Hematopoietic multipotent progenitor cell treated with erythropoietin and hydrocortisone succinate and interleukin-3 and kit ligand, for 8 days (in vitro differentiated cells): ENCODE data around the gene ASCC3.
"Not testable (repeated sequence)": the region's sequence is repeated elsewhere in the genome, so short reads cannot be mapped to it uniquely, and the experiment has no call there.

Source experiments
- DNase-seq: peaks from one replicate; pipeline ENCODE4 v3.0.0-alpha.2; 2015

Gene ASCC3

GRCh38 chr6:100801036-100801435 lies 80.1 kb downstream of the ASCC3 start:
- no peak for DNase-seq

GRCh38 chr6:100796049-100796823 lies 84.9 kb downstream of the ASCC3 start:
- peak; percentile 23 for DNase-seq

- no peak for DNase-seq
Observed at GRCh38 chr6:100790084-100790483, 91.0 kb downstream of the ASCC3 start.

- no peak for DNase-seq
Observed at GRCh38 chr6:100785982-100786381, 95.1 kb downstream of the ASCC3 start.

DNA sequence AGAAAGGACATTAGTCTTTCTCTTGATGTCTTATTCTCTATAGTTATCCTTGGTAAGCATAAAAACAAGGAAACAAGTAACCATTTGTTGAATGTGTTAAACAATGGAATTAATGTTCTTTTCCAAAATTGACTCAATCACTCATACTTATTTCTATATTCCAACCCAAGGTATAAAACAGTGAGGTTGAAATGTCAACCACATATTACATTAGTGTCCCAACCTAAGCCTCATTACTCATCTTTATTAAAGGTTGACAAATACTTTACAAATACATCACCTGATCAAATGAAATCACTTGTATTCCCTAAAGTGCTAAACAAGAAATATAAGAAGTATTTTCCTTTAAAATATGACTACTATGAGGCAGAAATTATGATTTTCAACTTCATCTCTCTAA lies 100.5 kb downstream of the ASCC3 start:
- no peak for DNase-seq

- DNase-seq = peak; percentile 19
Observed at GRCh38 chr6:100775667-100776066, 105.5 kb downstream of the ASCC3 start.

DNA sequence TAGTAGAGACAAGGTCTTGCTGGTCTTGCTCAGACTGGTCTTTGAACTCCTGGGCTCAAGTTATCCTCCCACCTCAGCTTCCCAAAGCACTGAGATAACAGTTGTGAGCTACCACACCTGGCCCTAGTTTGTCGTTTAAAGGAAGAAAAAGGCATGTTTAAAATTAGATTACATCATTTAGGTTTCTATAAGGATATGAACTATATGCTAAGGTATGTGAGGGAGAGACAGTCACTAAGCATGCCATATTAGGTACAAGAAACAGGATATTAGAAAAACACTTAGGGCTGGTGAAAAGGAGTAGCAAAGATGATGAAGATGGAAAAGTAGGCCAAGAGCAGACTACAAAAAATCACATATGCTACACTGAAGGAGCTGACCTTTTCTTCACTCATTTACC lies 106.4 kb downstream of the ASCC3 start:
- no peak for DNase-seq

DNA sequence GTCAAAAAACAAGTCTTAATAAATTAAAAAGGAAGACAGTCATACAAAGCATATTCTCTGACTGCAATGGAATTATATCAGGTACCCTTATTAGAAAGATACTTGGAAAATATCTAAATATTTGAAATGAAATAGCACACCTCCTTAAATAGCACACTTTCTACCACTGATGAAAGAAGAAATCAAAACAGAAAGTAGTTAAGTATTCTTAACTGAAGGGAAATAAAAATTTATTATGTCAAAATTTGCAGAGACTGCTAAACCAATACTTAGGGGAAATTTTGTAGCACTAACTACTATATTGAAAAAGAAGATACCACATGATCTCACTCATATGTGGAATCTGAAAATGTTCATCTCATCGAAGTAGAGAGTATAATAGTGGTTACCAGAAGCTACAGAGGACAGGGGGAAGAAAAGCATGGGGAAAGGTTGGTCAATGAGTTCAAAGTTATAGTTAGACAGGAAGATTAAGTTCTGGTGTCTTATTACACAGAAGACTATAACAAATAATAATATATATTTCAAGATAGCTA lies 112.2 kb downstream of the ASCC3 start:
- DNase-seq = no peak

DNA sequence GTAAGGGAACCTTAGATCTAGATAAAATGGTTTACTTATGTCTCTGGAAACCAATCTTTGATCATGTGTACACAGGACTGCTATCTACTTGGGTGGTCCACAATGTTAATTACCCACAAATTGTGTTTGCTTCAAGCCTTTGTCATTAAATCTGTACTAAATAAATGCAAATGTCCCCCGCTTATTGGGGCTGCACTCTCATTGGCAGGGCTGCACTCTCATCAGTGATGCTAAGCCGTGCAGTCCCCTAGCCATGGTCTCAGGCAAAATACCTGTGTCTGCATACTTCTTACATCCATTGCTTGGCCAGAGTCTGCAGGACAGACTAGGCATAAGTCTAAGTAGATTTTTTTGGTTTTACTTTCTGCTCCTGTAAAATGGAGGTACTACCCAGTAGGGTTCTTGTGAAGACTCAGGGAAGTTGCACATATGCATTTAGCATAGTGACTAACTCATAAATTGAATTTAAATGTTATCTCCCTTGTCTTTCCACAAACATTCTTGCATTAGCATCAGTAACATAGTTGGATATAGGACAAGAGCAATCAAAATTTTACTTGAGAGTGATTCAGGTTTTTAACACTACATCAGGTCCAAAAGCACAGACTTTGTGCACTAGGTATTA lies 117.4 kb downstream of the ASCC3 start:
- no peak for DNase-seq

DNA sequence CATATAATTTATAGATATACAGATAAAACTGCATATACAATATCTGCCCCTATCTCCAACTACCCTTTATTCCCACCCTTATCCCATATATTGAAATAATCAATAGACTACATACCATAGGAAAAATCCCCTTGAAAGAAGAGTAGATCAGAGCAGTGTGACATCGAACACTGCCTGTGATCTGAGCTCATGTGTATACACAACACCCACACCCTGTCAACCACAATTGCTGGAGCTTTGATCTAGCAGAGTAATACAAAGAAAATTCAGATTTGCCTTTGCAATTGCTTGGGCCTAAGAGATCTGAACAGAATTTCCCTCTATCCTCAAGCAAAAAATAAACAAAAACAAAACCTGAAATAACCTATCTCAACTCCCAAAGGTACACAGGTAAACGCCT lies 119.3 kb downstream of the ASCC3 start:
- DNase-seq = no peak

- not testable (repeated sequence) for DNase-seq
Observed at GRCh38 chr6:100758386-100758785, 122.7 kb downstream of the ASCC3 start.

DNA sequence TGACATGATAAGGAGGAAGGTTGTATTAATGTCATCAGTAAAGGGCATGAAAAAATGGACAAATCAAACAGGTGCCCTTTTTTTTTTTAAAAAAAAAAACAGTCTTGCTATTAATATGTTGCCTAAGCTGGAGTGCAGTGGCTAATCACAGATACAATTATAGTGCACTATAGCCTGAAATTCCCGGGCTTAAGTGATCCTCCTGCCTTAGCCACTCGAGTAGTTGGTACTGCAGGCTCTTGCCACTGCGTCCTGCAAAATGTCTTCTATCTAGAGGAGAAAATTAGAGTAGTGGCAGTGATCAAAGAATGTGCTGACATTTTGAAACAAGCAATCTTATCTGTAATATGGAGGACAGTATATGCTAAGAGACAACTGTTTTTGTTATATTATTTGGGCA lies 127.7 kb downstream of the ASCC3 start:
- DNase-seq = no peak

GRCh38 chr6:100751590-100751989 lies 129.5 kb downstream of the ASCC3 start:
- no peak for DNase-seq

DNA sequence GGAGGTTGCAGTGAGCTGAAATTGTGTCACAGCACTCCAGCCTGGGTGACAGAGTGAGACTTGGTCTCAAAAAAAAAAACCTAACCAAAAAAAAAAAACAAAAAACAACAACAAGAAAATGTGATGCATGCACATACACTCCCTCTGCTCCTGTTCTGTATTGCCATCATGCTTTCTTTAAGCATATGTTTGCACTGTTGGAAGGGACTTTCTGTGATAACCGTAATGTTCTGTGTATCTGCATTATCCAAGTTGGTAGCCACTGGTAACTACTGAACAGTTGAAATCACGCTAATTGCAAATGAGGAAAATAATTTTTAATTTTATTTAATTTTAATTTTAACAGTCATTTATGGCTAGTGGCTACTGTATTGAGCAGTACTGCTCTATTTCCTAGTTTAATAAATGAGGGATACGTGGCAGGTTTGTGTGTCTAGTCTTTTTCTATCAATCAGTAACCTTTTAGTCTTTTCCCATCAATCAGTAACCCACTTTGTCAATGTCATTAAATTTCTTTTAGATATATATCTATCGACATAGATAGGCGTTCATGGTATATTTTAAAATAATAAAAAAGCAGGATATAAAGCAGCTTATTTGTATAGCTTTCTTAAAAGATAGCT lies 135.6 kb downstream of the ASCC3 start:
- no peak for DNase-seq

GRCh38 chr6:100740439-100740838 lies 140.7 kb downstream of the ASCC3 start:
- DNase-seq = no peak

DNA sequence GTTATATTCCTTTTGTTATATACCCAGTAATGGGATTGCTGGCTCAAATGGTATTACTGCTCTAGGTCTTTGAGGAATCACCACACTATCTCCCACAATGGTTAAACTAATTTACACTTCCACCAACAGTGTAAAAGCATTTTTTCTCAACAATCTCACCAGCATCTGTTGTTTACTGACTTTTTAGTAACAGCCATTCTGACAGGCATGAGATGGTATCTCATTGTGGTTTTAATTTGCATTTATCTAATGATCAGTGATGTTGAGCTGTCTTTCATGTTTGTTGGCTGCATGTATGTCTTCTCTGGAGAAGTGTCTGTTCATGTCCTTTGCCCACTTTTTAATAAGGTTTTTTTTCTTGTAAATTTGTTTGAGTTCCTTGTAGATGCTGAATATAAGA lies 143.4 kb downstream of the ASCC3 start:
- DNase-seq = not testable (repeated sequence)

GRCh38 chr6:100731411-100731810 lies 149.7 kb downstream of the ASCC3 start:
- no peak for DNase-seq

DNA sequence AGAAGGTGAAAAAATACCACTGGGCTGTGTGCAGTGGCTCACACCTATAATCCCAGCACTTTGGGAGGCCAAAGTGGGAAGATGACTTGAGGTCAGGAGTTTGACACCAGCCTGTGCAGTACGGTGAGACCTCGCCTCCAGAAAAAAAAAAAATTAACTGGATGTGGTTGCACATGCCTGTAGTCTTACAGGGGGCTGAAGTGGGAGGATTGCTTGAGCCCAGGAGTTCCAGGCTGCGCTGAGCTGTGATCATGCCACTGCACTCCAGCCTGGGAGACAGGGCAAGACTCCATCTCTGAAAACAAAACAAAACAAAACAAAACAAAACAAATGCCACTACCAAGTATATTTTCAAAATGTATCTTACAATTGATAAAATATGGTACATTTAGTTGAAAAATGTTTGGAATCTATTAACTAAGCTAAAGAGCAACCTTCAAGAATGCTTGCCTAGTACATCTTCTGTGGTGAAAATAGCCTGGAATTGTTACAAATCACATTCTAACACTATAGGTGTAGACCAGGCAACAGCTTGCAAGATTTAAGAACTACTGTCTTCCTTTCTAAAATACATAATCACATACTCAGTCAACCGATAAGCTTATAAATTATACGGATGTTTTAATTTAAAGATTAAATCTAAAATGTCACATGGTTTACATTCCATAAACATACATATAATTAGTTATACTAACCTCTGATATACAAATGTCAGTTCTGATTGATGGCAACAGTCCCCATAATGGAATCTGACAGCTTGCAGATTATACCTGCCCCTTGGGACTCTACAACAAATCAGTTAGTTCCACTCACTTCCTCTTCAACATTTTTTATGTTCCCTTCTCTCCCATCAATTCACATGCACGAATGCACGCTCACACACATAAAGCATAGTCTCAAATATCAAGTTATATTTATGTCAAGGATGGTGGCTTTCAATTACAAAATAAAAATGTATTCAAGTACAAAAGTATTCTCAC lies 150.8 kb downstream of the ASCC3 start:
- no peak for DNase-seq

DNA sequence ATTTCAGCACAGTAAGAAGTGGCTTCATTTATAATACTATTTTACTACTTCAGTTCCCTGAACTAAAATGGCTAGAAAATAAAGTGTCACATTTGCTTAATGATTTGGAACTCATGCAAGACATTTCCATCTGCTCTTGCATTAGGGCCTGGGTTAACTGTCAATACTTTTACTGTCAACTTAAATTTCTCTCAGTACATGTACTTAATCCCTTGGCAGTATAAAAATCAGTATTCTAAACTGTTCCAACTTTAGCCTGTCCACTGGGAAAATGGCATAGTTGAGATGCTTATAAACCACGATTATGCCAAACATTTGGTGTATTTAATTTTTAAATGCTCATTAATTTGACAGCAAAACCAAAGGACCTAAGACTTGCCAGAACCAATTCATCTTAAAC lies 154.5 kb downstream of the ASCC3 start:
- DNase-seq = no peak

GRCh38 chr6:100724696-100725095 lies 156.4 kb downstream of the ASCC3 start:
- no peak for DNase-seq

GRCh38 chr6:100724222-100724621 lies 156.9 kb downstream of the ASCC3 start:
- DNase-seq = no peak

DNA sequence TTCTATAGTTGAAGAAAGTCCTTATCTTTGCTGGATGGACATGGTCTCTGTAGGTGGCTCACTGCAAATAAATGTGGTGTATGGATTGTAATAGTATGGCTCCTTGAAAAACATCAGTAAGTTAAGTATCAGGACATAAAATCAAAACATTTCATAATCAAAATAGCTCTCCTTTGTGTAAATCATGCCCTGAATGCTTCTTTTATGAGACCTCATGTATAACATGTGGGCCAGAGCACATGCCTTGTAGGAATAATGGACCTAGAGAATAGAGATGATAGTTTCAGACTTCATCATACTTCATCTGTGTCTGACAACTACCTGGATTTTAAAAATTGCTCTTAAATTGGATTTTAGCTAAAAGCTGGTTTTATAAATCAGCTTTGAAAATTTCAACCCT lies 159.9 kb downstream of the ASCC3 start:
- DNase-seq = peak; percentile 21
